HPDE6-E6E7 (cell line): ENCODE results near the gene PRKN.

Experiments
- DNase-seq: peaks from one replicate; pipeline ENCODE4 v3.0.0; 2011; ENCODE audit warnings: missing footprints; ENCODE audit errors: extremely low spot score

Gene PRKN

GRCh38 chr6:162244031-162244430, 483.5 kb downstream of the PRKN start:
- DNase-seq, result no peak

GRCh38 chr6:162242915-162243314, 484.7 kb downstream of the PRKN start:
- no peak for DNase-seq

GRCh38 chr6:162239330-162239729, 488.2 kb downstream of the PRKN start:
- no peak for DNase-seq

- no peak for DNase-seq
Measured at GRCh38 chr6:162238675-162239074, 488.9 kb downstream of the PRKN start.

- no peak for DNase-seq
Measured at GRCh38 chr6:162237331-162237730, 490.2 kb downstream of the PRKN start.

GRCh38 chr6:162234631-162235030, 492.9 kb downstream of the PRKN start:
- no peak for DNase-seq

- DNase-seq, result no peak
Measured at GRCh38 chr6:162230147-162230752, 497.3 kb downstream of the PRKN start.

- DNase-seq, result no peak
Measured at GRCh38 chr6:162229093-162229492, 498.5 kb downstream of the PRKN start.

- no peak for DNase-seq
Measured at GRCh38 chr6:162226803-162227202, 500.8 kb downstream of the PRKN start.

GRCh38 chr6:162222521-162222920, 505.0 kb downstream of the PRKN start:
- DNase-seq, result no peak

GRCh38 chr6:162220876-162221275, 506.7 kb downstream of the PRKN start:
- no peak for DNase-seq

- DNase-seq, result no peak
Measured at GRCh38 chr6:162219266-162219665, 508.3 kb downstream of the PRKN start.

GRCh38 chr6:162217811-162218493, 509.6 kb downstream of the PRKN start:
- no peak for DNase-seq

- DNase-seq, result no peak
Measured at GRCh38 chr6:162217058-162217457, 510.5 kb downstream of the PRKN start.

- no peak for DNase-seq
Measured at GRCh38 chr6:162211777-162212176, 515.8 kb downstream of the PRKN start.

- DNase-seq, result no peak
Measured at GRCh38 chr6:162211022-162211421, 516.5 kb downstream of the PRKN start.

GRCh38 chr6:162203287-162203686, 524.3 kb downstream of the PRKN start:
- no peak for DNase-seq

- DNase-seq, result no peak
Measured at GRCh38 chr6:162200945-162201690, 526.4 kb downstream of the PRKN start.

- no peak for DNase-seq
Measured at GRCh38 chr6:162200041-162200440, 527.5 kb downstream of the PRKN start.

- no peak for DNase-seq
Measured at GRCh38 chr6:162198925-162199324, 528.6 kb downstream of the PRKN start.

- DNase-seq, result no peak
Measured at GRCh38 chr6:162198076-162198475, 529.5 kb downstream of the PRKN start.

GRCh38 chr6:162195441-162195840, 532.1 kb downstream of the PRKN start:
- DNase-seq, result no peak

GRCh38 chr6:162190981-162191380, 536.6 kb downstream of the PRKN start:
- DNase-seq, result no peak
